Esophagus squamous epithelium (tissue), 4 donors: ENCODE data around the gene HIRIP3.

Experiments used
- POLR2A ChIP-seq, 4 donors: fragments of 450-650 bp; IDR thresholded peaks; one replicate each; pipeline ENCODE4 v1.6.1; 2017; ENCODE audit warnings: antibody characterized with exemption in 4 of 4, mild to moderate bottlenecking in 4 of 4, moderate library complexity in 3 of 4
- TF ChIP-seq, protein P1 (sequence below), 6 experiments: fragments of 450-650 bp in 4 of 6; fragments of 200-600 bp in 2 of 6; sonication (generic) in 2 of 6; IDR thresholded peaks; one replicate each; pipeline ENCODE4 v1.5.1; 2016 to 2019; ENCODE audit warnings: antibody characterized with exemption in 6 of 6, mild to moderate bottlenecking in 4 of 6, moderate library complexity in 4 of 6

DNA sequence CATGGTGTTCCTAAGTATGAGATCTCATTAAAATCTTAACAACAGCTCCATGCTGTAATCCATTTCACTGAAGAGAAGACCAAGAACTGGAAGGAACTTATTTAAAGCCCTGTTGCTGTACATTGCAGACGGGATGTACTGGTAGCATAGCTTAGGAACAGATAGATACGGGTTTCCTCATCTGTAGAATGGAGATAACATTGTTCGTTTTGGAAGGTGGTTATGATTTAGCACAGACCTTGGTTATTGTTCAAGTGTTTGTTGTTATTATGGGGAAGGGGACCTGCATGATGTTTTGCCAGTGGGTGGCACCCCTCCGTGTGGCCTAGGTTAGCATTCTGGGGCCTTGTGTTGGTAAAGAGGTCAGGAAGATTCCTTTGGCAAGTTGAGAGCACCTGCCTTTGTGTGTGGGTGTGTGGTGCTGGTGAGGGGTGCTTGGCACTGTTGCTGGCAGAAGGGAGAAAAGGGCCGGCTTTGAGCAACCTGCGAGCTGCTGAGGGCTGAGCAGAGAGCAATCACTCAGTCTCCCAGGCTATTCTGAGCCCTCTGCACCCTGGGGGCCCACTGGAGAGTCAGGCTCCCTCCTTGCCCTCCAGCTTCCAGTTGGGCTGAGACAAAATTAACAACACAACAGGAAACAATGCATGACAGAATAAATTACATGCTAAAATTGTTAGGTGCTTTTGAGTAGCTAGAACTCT lies 19.5 kb downstream of the HIRIP3 start:
- TF ChIP-seq, protein P1, sequence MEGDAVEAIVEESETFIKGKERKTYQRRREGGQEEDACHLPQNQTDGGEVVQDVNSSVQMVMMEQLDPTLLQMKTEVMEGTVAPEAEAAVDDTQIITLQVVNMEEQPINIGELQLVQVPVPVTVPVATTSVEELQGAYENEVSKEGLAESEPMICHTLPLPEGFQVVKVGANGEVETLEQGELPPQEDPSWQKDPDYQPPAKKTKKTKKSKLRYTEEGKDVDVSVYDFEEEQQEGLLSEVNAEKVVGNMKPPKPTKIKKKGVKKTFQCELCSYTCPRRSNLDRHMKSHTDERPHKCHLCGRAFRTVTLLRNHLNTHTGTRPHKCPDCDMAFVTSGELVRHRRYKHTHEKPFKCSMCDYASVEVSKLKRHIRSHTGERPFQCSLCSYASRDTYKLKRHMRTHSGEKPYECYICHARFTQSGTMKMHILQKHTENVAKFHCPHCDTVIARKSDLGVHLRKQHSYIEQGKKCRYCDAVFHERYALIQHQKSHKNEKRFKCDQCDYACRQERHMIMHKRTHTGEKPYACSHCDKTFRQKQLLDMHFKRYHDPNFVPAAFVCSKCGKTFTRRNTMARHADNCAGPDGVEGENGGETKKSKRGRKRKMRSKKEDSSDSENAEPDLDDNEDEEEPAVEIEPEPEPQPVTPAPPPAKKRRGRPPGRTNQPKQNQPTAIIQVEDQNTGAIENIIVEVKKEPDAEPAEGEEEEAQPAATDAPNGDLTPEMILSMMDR (IDR thresholded peaks at IDR 0.05): no peak
- TF ChIP-seq POLR2A (IDR thresholded peaks at IDR 0.05): no peak
